UCSD-AML1 (cell line): ENCODE measurements around the gene PDZD2.

Experiments used
- DNase-seq: peaks from one replicate; lab custom pipeline; 2025; ENCODE audit not compliant: unreplicated experiment; lab: John Stamatoyannopoulos, UW

Gene PDZD2

GRCh38 chr5:31860726-31861433, 221.9 kb downstream of the PDZD2 start:
- no peak for DNase-seq

- no peak for DNase-seq
These were observed 222.7 kb downstream of the PDZD2 start for GRCh38 chr5:31861601-31862000.

- DNase-seq: no peak
These were observed 225.1 kb downstream of the PDZD2 start for GRCh38 chr5:31863991-31864411.

GRCh38 chr5:31866166-31866565, 227.2 kb downstream of the PDZD2 start:
- no peak for DNase-seq

- no peak for DNase-seq
These were observed 228.3 kb downstream of the PDZD2 start for GRCh38 chr5:31867219-31867618.

GRCh38 chr5:31880449-31880848, 241.5 kb downstream of the PDZD2 start:
- DNase-seq: no peak

- no peak for DNase-seq
These were observed 246.0 kb downstream of the PDZD2 start for GRCh38 chr5:31884896-31885295.

- no peak for DNase-seq
These were observed 247.3 kb downstream of the PDZD2 start for GRCh38 chr5:31886206-31886605.

GRCh38 chr5:31887556-31887955, 248.6 kb downstream of the PDZD2 start:
- no peak for DNase-seq

GRCh38 chr5:31888564-31888963, 249.6 kb downstream of the PDZD2 start:
- DNase-seq: no peak

- DNase-seq: no peak
These were observed 250.2 kb downstream of the PDZD2 start for GRCh38 chr5:31889001-31889561.

- no peak for DNase-seq
These were observed 251.1 kb downstream of the PDZD2 start for GRCh38 chr5:31890046-31890445.

- DNase-seq: no peak
These were observed 255.2 kb downstream of the PDZD2 start for GRCh38 chr5:31894141-31894540.

- DNase-seq: no peak
These were observed 256.4 kb downstream of the PDZD2 start for GRCh38 chr5:31895199-31895820.

- no peak for DNase-seq
These were observed 259.2 kb downstream of the PDZD2 start for GRCh38 chr5:31898036-31898632.

- DNase-seq: no peak
These were observed 261.4 kb downstream of the PDZD2 start for GRCh38 chr5:31900296-31900865.

GRCh38 chr5:31901807-31902530, 263.0 kb downstream of the PDZD2 start:
- no peak for DNase-seq

- DNase-seq: no peak
These were observed 269.5 kb downstream of the PDZD2 start for GRCh38 chr5:31908396-31908795.

GRCh38 chr5:31909073-31909472, 270.1 kb downstream of the PDZD2 start:
- no peak for DNase-seq

GRCh38 chr5:31911291-31912265, 272.6 kb downstream of the PDZD2 start:
- DNase-seq: no peak
